HG03565 (cell line): Measurements from ENCODE around the gene SLCO3A1.
"Not testable (repeated sequence)": the region's sequence is repeated elsewhere in the genome, so short reads cannot be mapped to it uniquely, and the experiment has no call there.

Experiments
- ATAC-seq: cut with Tn5 transposase; IDR thresholded peaks from one replicate; pipeline ENCODE4 v1.9.1; 2021; ENCODE audit warnings: mild to moderate bottlenecking, moderate library complexity; ENCODE audit not compliant: unreplicated experiment

The SLCO3A1 gene

DNA sequence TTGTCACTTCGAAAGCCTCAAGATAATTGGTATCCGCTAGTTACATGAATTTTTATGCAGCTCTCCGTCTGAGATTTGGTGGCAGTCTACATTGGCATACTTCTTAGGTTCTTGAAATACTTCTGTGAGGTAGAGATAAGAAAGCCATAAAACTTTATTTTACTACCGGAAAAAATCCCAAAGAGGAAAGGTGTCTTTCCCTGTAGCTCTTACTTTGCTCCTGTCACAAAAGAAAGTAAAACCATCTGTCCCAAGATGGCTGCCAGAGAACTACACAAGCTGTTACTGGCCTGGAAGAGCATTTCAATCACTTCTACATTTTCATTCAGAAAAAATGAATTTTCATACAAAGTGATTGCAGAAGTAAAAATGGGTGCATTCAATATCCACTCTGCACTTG lies 325.4 kb downstream of the SLCO3A1 start:
- ATAC-seq = no peak

DNA sequence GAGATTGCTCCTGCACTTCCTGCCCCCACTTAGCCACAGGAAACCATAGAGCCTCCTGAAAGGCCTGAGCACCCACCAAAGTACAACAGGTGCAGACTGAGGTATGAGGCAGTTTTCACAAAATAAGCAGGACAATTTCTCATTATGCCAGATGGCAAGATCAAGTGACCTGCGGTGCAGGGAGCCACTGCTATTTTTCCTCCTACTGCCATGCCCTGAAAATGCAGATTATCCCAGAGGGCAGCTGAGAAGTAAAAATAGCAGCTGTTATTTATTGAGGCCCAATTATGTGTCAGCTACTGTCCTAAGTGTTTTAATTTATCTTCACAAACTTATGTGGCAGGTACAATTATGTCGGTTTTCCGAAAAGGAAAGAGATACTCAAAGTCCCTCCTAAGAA lies 330.6 kb downstream of the SLCO3A1 start:
- ATAC-seq = no peak

DNA sequence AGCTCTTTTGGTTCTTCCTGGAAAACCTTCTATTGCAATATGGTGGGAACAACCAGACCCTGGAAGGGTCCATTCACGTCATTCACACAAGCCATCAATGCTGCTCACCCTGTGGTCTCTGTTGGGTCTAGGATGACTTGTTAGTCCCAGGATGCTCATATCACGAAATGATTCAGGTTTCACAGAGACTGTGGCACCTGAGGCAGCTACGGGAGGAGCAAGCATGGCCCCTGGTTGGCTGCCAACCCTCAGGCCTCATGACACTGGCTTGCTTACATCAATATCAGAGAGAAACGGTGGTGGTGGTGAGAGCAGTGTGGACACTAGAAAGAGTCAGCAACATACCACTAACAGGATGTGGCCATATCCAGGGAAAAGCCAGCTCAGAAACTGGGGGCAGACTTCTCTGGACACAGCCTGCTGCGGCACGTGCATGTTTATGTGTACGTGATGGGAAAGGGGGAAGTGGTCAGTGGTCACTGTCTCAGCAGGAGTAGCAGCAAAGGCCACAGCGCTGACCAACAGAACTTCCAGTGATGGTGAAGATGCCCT lies 331.2 kb downstream of the SLCO3A1 start:
- no peak for ATAC-seq

DNA sequence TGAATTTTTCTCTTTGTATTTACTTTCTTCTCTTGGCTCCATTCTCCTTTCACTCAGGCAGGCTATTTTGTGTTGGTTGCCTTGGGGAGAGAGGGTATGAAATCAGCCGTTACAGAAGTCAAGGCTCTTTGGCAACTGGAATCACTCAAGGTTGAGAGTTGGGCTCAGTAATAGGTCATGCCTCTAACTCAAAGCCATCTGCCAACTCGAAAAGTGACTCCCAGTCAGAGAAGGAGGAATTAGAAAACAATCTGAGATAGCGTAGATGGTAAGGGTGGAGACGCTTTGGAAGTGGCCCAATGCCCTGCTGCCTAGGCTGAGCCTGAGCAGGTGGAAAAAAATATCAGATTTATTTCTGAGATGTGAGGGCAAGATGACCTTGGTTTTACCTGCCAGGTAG lies 334.5 kb downstream of the SLCO3A1 start:
- ATAC-seq = no peak

DNA sequence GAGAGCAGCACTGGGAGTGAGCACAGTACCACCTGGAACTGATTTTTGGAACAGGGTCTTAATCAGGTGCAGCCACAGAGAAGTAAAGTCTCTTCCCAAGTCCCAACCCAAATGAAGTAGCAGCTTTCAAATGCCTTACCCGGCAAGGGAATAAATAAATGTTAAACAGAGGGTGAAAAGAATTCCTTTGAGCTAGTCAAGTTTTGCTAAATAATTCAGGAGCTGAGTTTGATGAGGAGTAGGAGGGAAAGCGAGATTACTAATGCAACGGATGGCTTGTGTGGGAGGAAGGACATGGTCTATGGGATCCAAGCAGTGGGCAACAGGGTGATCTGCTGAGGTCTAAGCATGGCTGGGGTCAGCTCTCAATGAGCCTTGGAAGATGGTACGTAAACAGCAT lies 335.7 kb downstream of the SLCO3A1 start:
- no peak for ATAC-seq

DNA sequence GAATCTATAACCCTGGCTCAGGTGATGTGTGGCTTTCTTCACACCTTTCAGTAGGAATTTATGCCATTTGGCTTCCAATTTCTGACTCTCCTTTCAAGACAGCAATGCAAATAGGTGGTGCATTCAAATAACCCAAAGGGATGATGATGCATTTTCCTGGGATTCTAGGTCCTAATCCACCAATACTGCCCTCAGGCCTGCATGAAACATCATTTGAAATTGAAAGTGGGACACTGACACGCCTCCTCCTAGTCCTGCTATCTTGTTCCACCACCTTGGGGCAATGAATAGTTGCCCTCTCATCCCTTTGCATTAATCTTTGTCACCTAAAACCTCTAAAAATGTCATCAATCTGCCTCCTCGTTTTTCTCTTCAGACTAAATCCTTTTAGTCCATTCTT lies 341.7 kb downstream of the SLCO3A1 start:
- no peak for ATAC-seq

DNA sequence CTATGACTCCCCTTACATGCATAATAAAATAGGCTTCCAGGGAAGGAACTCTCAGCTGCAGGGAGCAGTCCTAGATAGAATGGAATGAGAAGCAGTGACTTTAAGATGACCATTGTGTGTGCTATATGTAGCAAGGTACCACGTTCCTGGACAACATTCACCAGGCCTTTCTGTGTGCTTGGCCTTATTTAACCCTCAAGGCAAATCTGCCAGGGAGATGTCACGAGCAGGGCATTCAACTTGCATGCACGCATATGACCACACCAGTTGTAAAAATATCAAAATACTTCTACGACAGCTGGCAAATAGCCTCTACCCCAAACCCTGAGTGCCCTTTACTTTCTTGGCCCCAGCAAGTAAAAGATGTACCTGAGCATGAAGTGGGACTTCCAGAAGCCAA lies 342.8 kb downstream of the SLCO3A1 start:
- ATAC-seq = no peak

DNA sequence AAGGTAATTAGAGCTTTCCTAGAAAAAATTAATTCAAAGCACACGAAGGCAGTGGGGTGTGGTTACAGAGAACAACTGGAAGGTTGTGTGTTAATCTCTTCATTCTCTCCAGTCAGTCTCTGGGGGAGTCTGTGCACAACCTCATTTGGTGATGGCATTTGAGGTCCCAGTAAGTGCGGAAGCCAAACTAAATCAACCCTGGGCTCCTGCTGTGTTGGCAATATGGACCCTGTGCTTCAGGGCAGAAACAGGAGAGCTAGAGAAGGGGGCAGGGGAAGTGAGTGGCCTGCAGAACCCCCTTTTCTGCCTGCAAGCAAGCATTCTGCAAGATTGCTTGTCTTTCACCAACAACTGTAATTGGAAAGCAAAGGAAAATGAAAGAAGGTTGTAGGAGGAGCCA lies 344.2 kb downstream of the SLCO3A1 start:
- no peak for ATAC-seq

DNA sequence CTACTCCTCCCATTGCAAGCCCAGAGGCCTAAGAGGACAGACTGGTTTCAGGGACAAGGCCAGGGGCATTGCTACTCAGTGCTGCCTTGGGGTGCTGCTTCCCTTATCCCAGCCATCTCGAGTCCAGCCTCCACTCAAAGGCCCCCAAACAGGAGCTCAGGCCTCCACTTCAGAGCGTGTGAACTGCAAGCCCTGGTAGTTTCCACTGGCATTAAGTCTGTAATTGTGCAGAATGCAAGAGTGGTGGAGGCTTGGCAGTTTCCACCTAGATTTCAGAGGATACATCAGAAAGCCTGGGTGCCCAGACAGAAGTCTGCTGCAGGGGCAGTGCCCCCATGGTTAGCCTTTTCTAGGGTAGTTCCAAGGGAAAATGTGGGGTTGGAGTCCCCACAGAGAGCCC lies 347.4 kb downstream of the SLCO3A1 start:
- no peak for ATAC-seq

DNA sequence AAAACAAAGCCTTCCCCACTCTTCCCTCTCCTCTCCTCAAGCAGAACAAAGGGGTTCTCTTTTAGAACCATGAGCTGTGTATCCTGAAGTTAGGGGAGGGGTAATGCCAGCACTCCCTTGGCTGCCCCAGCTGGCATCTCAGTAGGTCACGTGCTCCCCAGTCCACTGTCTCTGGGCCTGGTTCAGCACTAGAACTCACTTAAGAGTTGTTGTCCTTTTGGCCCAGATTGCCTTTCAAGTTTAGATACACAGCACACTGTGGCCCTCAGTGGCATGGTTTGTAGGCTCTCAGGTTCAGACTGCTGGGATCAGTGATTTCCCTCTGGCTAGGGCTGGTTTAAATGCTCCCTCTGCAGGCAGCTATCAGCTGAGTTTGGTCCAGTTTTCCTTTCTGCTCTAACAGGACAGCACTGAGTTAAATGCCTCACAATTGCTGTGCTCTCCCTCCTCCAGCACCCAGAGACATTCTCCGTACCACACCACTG lies 351.8 kb downstream of the SLCO3A1 start:
- no peak for ATAC-seq

DNA sequence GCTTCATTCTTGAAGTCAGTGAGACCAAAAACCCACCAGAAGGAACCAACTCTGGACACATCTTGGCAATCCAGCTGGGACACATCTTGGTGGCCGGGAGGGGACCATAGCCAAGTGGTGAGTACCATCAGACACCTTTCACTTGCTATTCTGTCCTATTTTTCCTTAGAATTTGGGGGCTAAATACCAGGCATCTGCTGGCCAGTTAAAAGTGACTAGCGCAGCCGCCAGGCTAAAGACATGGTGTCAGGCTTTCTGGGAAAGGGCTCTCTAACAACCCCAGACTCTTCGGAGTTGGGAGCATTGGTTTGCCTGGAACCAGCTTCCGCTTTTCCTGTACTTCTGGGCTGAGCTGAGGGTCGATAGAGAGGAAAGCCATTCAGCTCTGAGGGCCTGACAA lies 354.1 kb downstream of the SLCO3A1 start:
- ATAC-seq = not testable (repeated sequence)
